ENCODE results near the gene ZSCAN1.

ZSCAN1 gene

GRCh38 chr19:58085348-58085875 is 51.6 kb downstream of the ZSCAN1 start:
- no peak for DNase-seq

GRCh38 chr19:58086825-58087710 is 53.2 kb downstream of the ZSCAN1 start:
- no peak for DNase-seq

- no peak for DNase-seq
Observed at GRCh38 chr19:58088521-58089052, 54.8 kb downstream of the ZSCAN1 start.

- DNase-seq: no peak
Observed at GRCh38 chr19:58089846-58090245, 56.0 kb downstream of the ZSCAN1 start.

GRCh38 chr19:58091251-58091995 is 57.6 kb downstream of the ZSCAN1 start:
- no peak for DNase-seq

GRCh38 chr19:58093071-58093470 is 59.2 kb downstream of the ZSCAN1 start:
- no peak for DNase-seq

GRCh38 chr19:58095328-58095727 is 61.5 kb downstream of the ZSCAN1 start:
- no peak for DNase-seq

GRCh38 chr19:58096884-58097283 is 63.1 kb downstream of the ZSCAN1 start:
- no peak for DNase-seq

- no peak for DNase-seq
Observed at GRCh38 chr19:58097349-58097748, 63.5 kb downstream of the ZSCAN1 start.

- DNase-seq: peak; percentile 96
Observed at GRCh38 chr19:58097781-58098681, 64.2 kb downstream of the ZSCAN1 start, which contains the start of gene ZSCAN18. TSS of gene ZSCAN18 (minus strand) at chr19:58098231. CDS start at chr19:58090267, 7,964 bp downstream.

- no peak for DNase-seq
Observed at GRCh38 chr19:58098682-58098998, 64.8 kb downstream of the ZSCAN1 start.

Data from NCI-H345 (cell line).